SKM-1 (cell line): ENCODE results near the gene CRELD2.

Experiments
- DNase-seq: peaks from one replicate; lab custom pipeline; 2025; ENCODE audit not compliant: unreplicated experiment; lab: John Stamatoyannopoulos, UW

The CRELD2 gene

DNA sequence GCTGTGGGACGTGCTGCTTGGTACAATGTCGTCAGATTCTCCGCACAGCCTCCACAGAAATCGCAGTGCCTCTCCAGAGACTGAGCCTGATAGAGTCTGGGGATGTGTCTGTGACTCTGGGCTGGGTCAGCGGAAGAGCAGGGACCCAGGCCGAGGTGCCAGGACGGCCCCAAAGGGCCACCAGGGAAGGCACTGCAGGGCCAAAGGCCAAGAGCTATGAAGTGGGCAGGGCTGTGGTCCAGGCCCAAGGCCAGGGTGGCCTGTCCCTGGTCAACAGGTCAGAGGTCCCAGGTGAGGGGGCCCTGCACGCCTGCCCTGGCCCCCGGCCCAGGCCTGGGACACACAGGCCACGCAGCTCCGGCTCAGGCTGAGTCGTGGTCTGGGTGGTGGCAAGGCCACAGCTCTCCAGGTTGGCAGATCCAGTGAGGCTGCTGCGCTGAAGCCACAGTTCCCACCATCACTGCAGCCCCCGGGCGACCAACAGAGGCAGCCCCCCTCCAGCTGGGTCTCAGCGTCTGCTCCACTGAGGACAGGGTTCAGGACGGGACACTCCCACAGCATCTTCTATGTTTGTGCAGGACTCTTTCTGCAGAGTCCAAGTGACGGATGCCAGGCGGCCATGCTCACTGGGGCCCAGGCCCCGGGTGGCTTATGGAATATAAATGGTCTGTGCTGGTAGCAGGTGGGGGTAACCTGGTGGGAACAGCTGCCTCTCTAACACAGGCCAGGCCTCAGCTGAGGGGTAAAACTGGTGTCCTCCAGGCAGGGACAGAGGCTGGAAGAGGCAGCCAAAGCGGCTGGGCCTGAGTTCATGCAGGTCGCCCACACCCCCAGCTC lies 37.4 kb downstream of the CRELD2 start:
- DNase-seq: no peak

DNA sequence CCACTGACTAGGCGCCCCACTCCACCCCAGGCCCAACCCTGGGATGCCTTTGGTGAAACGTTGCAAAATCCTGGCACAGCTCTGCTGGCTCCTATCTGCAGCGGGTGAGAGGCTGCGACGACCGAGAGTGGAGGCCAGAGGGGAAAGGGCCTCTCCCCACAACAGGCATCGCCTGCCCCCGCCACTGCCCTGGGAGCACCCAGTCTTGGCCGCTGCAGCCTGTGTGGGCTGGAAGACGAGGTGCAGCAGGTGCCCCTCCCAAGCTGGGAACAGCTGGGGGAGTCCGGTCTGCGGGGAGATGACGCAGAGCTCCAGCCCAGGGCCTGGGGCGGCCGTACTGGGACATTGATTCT lies 38.0 kb downstream of the CRELD2 start:
- DNase-seq: no peak

DNA sequence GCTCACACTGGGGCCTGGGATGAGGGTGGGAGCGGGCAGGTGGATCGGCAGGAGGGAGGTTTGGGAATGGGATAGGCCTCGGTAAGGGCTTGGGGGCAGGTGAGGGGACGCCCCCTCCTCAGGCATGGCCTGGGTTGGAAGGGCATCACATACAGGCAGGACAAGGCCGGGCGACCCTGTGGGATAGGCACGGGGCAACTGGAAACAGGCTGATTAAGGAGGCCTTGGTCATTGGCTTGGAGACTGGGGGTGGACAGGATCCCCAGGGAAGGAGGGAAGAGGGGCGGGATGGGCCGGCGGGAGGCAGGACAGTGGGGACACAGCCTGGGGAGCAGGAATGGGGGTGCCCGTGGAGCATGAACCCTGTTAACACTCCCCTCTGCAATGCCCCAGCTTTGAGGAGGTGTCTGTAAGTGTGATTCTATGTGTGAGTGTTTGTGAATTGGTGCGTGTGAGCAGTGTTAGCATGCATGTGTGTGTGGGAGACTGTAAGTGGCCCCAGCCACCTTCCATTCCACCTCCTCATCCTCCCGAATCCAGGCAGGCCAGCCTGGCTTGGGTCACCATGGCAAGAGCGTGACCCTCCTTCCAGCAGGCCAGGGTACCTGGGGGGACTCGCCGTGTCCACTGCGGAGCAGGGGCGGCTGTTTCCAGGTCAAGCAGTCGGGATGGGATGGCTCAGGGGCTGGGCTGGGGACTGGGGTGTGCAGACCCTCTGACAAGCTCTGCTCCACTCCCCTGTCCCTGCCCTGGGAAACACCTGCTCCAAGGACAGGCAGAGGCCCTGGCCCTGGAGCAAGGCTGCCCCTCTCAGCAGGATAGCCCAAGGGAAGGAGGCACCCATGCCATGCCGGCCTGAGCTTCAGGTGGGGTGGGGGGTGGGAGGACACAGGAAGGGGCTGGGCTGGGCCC lies 38.7 kb downstream of the CRELD2 start:
- DNase-seq: no peak

DNA sequence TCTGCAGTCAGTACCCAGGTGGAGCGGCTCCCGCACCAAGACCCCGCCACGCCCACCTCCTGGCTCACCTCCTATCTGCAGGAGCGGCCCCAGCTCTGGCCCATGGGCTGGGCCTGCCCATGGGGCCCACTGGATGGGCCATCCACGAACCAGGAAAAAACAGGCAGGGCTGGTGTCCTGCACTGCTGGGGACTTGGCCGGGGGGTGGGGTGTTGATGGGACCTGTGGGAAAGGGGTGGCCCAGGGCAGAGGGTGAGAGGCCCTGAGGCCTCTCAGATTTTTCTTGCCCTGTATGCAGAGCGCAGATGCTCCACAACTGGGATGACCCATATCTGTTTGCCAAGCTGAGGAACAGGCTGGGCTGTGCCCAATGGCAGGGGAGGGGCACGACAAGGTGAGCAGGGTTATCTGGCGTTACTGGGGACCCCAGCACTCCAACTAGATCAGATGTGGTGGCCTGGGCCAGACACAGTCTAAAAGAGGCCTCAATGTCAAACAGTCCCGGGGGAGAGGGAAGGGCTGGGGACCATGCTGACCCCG lies 39.5 kb downstream of the CRELD2 start:
- DNase-seq: no peak

DNA sequence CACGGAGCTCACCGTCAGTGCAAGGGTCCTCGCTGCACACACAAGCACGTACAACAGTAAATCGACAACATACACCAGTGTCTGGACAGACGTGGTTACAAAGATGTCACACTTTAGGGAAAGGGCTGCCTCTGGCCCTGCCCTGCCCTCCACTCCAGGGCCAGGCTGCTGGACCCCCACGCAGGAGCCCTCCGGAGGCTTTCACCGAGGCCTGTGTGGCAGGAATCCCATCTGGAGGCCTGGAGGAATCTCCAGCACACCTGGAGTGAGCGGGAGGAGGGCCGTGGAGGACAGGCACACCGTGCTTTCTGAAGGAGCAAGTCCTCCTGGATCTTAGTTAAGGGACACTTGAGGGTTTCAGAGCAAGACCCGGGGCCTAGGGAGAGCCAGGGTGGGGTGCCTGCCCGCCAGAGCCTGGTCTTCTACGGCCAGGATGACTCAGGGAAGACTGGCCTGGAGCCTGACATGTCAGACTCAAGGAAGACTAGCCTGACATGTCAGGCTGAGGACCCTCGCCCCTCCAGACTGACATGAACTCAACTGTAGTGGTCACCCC lies 40.0 kb downstream of the CRELD2 start:
- DNase-seq: no peak

DNA sequence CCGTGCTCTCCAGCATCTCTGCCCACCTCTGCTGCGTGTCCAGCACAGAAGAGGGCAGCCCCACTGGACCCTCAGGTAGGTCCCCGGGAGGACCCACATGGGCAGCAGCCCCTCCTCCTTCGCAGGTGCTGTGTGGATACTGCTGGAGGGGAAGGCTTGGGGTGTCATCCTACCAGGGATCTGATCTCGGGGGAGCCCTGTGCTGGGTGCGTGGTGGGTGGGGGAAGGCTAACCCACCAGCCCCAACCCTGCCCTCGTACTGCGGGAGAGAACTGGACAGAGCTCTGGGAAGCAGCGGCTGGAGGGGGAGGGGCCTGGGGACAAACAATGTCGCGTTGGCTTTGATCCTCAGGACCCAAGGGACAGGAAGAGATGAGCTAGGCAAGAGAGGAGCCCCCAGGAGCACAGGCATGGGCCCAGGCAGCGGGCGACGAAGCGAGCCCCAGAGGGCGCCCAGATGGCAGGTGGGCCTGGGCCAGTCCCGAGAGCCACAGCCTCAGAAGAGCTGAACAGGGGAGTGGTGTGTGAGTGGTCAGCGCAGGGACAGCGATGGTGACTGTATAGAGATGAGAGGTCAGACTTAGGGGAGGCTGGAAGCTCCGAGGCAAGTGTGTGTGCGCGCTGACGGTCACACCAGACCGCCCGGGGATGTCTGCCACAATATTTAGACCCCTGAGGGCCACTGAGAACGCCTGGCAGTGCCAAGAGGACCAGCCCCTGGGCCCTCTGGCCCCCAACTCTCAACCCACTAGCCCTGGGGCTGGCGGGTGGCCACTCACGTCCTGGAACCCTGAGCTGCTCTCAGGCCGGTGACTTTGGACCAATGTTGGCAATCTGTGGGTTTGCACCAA lies 40.7 kb downstream of the CRELD2 start:
- DNase-seq: no peak

DNA sequence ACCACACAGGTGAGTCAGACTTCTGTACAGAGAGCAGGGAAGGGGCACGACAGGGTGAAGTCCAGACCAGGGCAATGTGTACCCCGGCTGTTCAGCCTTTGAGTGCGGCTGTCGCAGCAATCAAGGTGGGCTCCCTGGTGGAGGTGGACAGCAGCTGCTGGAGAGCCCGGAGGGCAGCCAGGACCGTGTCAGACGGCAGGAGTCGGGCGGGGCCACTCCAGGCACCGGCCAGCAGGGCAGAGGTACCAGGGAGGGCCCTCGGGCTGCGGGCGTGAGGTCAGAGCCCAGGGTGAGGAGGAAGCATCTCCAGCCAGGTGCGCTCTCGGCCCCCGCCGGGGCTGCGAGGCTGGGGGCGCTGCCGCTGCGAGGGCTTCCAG lies 41.3 kb downstream of the CRELD2 start:
- DNase-seq: no peak

DNA sequence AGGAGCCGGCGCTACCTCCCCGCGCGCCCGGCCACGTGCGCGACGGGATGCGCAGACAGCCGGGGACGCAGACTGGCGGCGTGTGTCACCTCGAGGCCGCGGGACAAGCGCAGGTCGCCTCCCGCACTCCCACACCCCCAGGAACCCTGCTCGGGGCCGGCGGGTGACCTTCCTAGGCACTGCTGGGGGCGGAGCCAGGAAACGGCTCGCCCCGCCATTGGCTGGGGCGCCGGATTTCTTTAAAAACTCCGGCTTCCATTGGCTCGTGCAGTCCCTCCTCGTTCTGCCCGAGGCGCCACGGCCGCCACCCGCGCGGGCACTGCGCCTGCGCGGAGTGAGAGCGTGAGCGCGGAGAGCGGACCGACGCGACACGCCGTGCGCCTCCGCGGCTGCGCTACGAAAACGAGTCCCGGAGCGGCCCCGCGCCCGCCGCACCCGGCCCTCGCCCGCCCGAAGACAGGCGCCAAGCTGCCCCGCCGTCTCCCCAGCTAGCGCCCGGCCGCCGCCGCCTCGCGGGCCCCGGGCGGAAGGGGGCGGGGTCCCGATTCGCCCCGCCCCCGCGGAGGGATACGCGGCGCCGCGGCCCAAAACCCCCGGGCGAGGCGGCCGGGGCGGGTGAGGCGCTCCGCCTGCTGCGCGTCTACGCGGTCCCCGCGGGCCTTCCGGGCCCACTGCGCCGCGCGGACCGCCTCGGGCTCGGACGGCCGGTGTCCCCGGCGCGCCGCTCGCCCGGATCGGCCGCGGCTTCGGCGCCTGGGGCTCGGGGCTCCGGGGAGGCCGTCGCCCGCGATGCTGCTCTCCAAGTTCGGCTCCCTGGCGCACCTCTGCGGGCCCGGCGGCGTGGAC lies 41.9 kb downstream of the CRELD2 start, which contains the start of gene PIM3:
PIM3 (plus strand) TSS at position 614 of the 846 bp plus-strand sequence; CDS start at position 790, 176 bp downstream.
- DNase-seq: peak; percentile 82

DNA sequence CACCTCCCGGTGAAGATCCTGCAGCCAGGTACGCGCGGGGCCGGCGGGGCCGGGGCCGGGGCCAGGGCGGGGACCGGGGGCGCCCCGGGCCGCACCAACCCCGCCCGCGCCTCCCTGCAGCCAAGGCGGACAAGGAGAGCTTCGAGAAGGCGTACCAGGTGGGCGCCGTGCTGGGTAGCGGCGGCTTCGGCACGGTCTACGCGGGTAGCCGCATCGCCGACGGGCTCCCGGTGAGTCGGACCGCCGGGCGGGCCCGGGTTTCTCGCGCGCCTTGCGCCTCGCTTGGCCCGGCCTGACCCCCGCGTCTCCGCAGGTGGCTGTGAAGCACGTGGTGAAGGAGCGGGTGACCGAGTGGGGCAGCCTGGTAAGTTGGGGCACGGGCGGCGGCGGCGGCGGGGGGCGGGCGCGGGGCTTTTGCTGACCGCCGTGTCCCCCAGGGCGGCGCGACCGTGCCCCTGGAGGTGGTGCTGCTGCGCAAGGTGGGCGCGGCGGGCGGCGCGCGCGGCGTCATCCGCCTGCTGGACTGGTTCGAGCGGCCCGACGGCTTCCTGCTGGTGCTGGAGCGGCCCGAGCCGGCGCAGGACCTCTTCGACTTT lies 42.7 kb downstream of the CRELD2 start:
- no peak for DNase-seq

DNA sequence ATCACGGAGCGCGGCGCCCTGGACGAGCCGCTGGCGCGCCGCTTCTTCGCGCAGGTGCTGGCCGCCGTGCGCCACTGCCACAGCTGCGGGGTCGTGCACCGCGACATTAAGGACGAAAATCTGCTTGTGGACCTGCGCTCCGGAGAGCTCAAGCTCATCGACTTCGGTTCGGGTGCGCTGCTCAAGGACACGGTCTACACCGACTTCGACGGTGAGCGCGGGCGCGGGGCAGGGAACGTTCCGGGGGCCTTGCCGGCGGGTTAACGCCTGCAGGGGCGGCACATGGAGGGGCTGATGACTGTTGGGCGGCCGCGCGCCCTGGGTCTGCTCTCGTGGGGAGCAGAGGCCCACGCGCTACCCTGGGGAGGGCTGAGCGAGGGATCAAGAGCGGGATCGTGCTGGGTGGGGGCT lies 43.2 kb downstream of the CRELD2 start:
- DNase-seq: no peak

DNA sequence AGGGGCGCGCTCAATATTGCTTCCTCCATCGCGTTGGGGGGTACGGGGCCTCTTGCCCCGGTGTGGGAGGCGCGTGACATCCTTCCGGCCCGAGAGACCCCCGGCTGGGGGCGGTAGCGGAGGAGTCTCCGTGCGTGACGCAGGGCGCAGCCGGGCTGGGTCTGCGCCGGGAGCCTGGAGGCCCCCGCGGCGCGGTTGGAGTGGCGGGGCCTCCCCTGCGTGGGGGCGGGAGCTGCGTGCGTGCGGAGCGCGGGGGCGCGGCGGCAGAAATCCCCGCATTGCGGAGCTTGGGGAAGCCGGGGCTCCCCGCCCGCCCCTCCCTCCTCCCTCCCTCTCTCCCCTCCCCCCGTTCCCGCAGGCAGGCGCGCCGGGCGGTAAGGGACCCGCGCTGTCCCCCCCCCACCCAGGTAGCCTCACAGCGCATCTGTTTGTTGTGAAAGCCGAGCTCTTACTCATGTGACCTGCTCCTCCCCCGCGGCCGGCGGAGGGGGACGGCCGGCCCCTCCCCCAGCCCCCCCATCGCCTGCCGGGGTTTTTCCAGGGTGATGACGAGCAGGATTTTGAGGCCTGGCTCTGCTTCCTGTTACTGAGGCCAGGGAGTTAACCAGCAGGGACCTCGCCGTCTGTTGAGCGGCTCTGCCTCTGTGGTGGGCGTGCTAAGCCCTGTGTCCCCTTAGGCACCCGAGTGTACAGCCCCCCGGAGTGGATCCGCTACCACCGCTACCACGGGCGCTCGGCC lies 43.7 kb downstream of the CRELD2 start:
- peak; percentile 26 for DNase-seq

DNA sequence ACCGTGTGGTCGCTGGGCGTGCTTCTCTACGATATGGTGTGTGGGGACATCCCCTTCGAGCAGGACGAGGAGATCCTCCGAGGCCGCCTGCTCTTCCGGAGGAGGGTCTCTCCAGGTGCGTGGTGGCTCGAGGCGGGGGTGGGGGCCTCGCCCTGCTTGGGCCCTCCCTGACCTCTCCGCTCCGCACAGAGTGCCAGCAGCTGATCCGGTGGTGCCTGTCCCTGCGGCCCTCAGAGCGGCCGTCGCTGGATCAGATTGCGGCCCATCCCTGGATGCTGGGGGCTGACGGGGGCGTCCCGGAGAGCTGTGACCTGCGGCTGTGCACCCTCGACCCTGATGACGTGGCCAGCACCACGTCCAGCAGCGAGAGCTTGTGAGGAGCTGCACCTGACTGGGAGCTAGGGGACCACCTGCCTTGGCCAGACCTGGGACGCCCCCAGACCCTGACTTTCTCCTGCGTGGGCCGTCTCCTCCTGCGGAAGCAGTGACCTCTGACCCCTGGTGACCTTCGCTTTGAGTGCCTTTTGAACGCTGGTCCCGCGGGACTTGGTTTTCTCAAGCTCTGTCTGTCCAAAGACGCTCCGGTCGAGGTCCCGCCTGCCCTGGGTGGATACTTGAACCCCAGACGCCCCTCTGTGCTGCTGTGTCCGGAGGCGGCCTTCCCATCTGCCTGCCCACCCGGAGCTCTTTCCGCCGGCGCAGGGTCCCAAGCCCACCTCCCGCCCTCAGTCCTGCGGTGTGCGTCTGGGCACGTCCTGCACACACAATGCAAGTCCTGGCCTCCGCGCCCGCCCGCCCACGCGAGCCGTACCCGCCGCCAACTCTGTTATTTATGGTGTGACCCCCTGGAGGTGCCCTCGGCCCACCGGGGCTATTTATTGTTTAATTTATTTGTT lies 44.6 kb downstream of the CRELD2 start:
- no peak for DNase-seq

DNA sequence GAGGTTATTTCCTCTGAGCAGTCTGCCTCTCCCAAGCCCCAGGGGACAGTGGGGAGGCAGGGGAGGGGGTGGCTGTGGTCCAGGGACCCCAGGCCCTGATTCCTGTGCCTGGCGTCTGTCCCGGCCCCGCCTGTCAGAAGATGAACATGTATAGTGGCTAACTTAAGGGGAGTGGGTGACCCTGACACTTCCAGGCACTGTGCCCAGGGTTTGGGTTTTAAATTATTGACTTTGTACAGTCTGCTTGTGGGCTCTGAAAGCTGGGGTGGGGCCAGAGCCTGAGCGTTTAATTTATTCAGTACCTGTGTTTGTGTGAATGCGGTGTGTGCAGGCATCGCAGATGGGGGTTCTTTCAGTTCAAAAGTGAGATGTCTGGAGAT lies 45.2 kb downstream of the CRELD2 start:
- DNase-seq: no peak

DNA sequence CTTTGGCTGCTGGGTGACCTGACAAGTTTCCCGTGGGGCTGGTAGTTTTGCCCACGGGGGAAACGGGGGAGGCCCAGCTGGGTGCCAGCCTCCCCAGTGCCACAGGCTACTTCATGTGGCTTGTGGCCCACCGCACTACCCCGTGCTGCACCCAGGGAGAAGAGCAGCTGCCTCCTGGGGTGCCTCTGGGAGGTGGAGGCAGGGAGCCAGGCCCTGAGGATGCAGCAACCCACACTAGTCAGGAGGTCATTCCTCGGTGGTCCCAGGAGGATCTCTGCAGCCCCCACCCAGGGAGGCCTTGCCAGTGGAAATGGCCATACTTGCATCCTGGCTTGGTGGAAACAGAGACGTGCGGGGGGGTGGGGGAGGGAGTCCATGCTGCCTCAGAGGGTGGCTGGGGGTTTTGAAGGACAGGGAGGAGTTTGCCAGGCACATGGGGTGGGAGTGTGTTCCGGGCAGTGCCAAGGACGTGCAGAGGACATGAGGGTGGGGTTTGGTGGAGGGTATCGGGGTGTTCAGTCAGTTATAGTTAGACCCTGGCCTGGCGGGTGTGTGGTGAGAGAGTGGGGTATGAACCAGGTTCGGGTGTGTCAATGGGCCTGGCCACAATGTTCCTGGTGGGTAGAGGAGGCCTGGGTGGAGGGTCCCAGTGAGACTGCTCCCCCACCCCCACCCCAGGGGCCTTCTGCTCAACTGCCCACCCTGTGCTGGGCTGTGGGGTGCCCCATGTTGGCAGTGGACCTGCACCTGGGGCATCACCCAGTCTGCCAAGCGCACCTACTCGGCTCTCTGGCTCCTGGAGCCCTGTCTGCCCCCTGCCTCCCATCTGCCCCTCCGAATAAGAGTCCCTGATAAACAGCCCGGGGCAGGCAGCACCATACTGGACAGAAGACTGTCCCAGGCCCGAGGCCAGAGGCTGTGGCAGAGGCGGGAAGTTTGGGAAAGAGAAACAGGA lies 46.0 kb downstream of the CRELD2 start:
- DNase-seq: no peak

DNA sequence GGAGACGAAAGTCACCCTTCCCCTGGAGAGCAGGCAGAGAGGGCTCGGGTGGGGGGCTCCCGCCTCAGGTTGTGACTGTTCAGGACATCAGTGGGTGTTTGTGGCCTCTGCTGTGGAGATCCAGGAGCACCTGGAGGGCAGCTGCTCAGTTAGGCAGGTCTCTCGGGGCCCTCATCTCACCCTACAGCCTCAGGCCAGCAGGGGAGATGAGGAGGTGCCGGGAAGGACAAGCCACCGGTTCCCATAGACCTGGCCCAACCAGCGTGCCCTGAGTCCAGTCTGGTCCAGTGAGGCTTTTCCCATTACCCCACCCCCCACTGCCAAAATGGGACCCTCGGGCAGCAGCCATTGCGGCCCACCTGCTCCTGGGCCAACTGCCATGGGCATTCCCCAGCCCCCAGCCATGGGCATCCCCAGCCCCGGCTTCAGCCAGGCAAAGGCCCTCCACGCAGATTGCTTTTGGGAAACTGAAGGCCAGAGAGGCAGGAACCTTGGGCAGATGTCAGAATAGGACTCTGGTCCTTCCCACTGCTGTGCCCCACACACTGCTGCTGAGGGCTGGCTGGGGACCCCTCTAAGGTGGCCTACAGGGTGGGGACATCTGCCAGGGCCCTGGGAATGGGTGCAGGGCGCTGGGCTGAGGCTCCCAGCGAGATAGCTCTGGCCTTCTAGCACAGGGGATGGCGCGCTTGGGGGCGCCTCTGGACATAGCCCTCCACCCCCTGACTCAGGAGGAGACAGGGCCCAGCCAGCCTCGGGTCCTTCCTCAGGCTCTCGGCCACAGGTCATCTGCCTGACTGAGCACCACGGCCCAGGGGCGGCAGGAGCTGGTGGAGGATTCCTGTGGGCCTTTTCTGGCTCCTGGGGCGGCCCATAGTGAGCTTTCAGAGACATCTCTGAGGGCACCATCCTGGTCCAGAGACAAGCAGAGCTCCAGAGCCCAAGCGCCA lies 46.9 kb downstream of the CRELD2 start:
- no peak for DNase-seq
